GM21515 (cell line): ENCODE results near the gene ERC1.
"Not testable (repeated sequence)": the region's sequence is repeated elsewhere in the genome, so short reads cannot be mapped to it uniquely, and the experiment has no call there.

Experiments
- ATAC-seq: cut with Tn5 transposase; IDR thresholded peaks from one replicate; pipeline ENCODE4 v1.9.1; 2021; ENCODE audit not compliant: unreplicated experiment

ERC1 gene

DNA sequence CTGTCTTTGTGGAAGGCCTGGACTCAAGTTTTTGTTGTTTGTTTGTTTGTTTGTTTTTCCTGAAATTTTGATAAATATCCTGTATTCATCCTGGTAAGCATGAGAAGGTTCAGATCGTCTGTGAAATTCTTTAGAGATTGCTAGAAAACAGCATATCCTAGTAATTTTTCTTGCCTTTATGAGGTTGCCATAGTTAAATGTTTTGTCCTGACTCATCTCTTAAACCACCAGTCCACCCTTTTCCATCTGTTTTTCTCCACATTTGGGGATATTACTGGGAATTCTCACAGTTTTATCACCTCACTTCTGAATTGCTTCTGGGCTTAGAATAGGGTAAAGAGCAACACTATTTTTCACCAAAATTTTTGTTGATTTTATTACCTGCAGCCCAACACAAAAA, 355.1 kb downstream of the ERC1 start:
- ATAC-seq, result no peak

DNA sequence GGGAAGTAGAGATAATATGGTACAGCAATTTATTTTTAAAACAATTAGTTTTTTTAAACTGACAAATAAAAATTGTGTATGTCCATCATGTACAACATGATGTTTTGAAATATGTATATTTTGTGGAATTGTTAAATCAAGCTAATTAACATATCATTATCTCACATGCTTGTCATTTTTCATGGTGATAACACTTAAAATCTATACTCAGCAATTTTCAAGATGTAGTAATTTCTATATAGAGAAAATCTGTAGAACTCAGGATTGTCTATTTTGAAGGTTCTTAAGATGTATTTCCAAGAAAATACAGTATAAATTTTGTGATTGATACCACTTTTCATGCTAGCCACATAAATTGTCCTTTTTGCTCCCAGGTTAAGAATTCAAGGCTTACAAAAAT, 356.3 kb downstream of the ERC1 start:
- no peak for ATAC-seq

DNA sequence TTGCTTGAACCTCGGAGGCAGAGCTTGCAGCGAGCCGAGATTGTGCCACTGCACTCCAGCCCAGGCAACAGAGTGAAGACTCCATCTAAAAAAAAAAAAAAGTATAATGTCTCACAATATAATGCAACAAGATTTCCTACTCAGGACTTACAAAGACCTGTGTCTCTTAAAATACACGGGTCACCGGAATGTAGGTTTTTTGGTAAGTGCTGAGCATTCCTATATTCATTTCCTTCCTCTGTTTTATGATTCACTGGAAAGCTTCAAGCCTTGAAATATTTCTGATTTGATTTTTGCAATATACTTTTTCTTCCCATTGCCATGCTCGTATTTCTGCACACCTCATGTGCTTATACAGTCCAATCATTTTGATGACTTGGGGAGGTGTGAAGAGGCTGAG, 357.6 kb downstream of the ERC1 start:
- no peak for ATAC-seq

DNA sequence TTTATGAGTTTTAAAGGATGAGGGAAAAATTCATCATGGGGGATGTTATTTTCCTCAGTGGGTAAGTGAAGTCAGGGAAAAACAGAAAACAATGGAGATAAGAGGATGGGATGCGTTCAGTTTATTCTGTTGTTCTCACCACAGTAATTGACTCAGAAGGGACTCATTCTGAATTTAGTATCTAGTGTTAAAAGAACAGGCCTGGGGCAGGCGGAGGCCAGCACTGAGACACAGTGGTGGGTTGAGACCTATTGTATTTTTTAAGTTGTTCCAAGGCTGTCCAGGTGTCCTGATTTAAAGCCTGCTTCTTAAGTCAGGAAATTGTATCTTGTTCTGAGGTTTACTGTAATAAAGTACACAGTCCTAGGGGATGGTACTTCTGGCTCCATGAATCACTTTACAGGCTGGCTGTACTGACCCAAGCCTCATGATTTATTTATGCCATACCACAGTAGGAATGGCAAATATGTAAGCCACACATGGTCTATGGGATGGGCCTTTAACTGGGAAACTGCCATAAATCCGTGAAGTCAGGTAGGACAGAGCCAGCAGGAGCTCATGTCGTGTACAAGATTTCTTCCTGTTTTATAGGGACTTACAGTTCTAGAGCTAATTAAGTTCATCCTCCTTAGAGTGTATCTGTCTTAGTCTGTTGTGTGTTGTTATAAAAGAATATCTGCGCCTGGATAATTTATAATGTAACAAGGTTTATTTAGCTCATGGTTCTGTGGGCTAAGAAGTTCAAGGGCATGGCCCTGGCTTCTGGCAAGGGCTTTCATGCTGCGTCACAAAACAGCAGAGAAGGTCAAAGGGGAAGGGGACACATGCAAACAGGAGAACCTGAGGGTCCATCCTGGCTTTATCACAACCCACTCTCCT, 359.3 kb downstream of the ERC1 start:
- ATAC-seq, result no peak

DNA sequence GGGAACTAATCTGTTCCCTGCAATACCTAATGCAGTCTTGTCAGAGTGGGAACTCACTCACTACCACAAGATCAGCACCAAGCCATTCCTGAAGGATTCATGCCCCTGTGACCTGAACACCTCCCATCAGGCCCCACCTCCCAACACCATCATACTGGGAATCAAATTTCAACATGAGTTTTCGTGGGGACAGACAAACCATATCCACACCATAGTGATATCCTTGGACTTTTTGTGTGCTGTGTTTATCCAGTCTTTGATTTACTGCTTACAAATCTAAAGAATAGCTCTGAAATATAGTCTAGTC, 359.9 kb downstream of the ERC1 start:
- no peak for ATAC-seq

DNA sequence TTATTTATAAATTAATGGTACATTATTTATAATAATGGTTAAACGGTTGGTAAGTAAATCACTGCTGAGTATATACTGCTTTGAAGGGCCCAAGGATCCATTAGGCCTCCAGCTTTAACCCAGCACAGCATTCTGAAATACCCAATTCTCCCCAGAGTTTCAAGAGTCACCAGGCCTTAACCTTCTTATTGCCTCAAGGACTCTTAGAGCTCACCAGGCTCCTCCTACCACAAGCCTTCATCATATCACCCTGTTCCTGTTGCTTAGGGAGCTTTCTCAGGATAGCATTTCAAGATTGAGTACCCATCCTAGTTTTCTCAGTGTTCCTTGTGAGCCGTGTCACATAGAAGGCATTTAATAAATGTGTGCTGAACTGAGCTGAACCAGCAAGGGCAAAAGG, 360.9 kb downstream of the ERC1 start:
- no peak for ATAC-seq

DNA sequence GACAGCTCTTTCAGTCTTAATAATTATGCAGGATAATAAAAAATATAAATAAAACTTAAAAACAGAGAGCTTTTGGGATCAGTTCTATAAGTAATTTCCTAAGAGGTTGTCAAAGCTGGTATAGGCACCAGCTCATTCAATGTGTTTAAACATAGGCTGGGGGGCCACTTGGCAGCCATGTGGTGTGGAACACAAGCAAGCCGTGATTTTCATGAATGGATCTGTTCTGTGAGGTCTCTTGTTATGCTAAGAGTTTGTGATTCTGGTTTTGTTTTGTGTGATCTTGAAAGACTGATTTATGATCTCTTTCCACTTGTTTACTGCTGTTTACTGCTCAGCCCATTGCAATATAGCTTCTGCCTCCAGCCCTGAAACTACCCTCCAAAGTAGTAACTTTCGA, 362.4 kb downstream of the ERC1 start:
- ATAC-seq, result no peak

DNA sequence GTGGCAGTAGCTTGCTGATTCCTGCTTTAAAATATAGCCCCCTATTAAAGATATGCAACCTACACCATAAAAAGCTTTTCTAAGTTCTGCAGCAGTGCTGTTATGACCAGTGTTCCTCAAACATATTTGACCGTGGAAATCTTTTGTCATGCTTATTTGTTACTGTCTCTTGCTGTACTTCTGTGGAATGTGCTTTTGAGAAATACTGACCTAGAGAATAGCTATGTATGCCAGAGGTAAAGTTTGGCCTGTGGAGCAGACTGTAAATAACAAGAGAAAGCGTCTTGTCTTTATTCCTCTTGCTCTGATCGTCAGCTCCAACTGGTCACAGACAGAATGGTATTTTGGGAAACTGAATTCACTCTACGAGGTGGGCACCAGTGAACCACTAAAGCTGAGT, 364.4 kb downstream of the ERC1 start:
- ATAC-seq, result no peak

DNA sequence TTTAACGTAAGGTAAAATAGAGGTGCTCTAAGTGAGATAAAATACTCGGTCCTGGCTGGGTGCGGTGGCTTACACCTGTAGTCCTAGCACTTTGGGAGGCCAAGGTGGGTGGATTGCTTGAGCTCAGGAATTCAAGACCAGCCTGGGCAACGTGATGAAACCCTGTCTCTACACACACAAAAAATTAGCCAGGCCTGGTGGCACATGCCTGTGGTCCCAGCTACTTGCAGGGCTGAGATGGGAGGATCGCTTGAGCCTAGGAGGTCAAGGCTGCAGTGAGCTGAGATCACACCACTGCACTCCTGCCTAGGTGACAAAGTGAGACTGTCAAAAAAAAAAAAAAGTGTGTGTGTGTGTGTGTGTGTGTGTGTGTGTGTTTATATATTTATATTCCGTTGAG, 364.8 kb downstream of the ERC1 start:
- not testable (repeated sequence) for ATAC-seq

DNA sequence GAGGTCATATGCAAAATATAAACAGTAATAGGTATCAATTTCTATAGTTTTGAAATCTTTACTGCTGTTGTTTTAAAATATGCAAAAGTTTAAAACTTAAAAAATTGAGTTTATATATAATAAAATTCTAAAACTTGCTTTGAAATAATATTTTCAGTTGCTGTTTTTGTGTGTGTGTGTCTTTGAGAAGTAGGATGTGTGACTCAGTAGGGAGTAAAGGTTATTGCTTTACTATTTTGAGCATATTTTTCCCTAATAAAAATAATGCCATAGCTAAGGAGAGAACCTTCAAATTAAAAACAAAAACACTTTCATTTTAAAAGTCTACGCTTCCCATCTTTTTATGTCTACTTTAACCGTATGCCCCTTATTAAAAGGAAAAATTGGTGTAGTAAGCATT, 365.3 kb downstream of the ERC1 start:
- ATAC-seq, result no peak

DNA sequence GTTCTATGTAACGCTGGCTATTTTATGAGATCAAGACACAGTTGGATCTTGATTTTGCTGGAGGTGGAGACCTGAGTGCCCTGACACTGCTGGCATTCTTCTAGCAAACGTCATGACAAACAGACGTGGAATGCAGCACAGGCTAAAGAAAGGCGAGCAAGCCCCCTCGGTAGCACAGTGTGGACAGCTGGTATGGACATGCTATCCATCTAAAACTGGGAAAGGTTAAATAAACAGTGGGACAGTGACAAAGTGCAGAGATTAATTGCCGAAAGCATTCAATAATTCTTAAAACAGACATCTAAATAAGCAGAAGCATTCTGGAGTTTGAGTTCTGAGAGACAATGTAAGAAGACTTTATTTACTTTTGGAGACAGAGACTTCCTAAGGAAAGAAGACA, 366.1 kb downstream of the ERC1 start:
- no peak for ATAC-seq

DNA sequence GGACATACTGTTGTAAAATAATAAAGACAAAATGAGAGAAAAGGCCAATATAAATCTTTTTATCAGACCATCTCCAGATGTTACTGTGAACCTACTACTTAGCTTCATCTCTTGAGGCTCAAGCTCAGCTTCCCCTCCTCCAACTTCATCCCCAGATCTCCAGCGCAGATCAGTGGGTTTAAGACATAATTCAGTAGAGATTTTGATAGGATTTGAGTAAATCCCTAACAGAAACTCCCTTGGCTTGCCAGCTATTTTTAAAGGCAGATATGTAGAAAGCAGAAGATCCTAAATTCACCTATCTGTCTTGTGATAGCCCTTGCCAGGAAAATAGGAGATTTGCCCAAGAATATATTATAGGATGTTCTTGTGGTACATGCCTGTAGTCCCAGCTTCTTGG, 366.7 kb downstream of the ERC1 start:
- ATAC-seq, result no peak

DNA sequence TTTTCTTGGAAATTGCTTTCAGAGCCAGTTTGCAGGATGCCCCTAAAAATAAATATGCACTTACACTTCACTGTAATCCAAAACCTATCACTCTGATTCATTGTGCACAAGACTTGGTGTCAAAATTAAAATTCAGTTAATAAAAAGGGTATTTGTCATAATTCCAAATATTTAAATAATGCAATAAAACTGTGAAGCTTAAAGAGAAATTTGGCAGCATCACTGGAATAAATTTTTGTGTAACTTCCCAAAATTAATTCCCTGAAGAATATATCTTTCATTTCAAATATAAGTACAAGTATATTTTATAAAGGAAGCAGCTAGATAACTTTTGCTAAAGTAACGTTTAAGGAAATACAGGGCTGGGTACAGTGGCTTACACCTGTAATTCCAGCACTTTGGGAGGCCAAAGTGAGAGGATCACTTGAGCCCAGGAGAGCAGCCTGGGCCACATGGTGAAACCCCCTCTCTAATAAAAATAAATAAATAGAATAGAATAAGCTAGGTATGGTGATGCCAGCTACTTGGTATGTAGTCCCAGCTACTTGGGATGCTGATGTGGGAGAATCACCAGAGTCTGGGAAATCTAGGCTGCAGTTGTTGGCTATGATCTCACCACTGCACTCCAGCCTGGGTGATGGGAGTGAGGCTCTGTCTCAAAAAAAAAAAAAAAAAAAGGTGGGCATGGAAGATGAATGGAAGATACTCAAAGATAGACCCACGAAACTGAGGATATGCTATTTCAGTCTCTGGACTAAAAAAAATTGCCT, 369.6 kb downstream of the ERC1 start:
- ATAC-seq, result no peak

DNA sequence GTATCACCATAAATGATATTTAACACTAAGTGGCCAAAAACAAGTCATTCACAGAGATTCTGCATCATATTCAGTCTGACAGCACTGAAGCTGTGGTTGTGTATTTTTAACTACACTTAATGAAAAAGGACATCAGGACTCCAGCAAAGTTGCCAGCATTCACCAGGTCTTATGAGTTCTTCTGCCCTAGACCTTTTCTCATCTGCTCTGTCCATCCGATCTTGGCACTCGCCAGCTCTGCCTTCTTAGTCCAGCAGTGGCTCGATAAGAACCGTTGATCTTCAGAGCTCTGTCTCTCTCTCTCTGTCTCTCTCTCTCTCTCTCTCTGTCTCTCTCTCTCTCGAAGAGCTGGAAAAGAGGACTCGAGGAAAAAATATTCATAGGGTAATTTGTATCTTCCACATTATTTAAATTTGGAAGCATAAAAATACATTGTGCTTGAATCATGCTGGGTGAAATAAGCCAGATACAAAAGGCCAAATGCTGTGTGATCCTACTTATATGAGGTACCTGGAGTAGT, 371.2 kb downstream of the ERC1 start:
- ATAC-seq, result no peak

DNA sequence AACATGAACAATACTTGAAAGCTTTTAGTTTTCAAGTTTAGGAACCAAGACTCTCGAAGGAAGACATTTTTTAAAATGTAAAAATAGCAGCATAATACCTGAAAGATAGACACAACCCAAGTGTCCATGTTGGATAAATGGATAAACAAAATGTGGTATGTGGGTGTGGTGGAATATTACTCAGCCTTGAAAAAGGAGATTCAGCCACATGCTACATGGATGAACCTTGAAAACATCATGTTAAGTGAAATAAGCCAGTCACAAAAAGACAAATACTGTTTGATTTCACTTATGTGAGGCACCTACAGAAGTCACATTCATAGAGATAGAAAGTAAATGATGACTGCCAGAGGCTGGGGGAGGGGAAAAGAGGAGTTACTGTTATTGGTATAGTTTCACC, 374.7 kb downstream of the ERC1 start:
- ATAC-seq, result no peak

DNA sequence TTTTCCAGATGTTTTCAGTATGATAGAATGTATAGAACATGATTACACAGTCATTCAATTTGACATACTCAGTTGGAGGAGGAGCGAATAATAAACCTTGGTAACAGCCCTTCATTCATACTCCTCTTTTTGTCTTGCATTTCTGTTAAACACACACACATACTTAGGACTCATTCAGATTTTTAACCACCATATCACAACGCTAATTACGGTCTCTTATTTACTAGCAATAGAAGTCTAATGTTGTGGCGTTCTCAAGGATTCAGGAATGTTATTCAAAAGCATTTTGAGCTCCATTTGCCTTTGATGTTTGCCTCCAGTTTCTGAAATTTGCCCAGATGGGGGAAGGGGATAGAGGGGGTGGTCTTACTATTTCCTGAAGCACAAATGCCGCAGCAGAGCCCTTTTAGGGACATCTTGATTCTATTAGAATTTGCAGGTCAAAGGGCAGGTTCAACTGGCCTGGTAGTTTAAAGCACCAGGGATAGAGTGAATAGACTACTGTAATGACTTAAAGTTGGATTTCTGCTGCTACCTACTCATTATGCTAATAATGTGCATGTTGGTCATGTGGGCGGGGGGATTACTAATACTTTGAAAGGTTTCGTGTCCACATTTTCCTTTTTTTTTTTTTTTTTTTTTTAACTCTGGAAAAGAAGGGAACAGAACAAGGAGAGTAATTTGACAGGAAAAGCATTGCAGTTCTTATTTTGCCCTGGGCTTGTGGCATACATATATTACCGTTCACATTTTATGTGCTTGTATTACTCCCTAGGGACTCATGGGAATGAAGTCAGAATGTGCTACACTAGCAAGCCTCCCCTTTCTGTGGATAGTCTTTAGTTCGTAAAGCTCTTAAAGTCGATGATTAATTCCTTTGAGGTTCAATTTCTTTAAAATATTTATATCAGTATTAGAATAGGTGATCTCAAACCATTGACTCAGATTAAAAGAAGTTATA, 376.6 kb downstream of the ERC1 start:
- ATAC-seq, result no peak

DNA sequence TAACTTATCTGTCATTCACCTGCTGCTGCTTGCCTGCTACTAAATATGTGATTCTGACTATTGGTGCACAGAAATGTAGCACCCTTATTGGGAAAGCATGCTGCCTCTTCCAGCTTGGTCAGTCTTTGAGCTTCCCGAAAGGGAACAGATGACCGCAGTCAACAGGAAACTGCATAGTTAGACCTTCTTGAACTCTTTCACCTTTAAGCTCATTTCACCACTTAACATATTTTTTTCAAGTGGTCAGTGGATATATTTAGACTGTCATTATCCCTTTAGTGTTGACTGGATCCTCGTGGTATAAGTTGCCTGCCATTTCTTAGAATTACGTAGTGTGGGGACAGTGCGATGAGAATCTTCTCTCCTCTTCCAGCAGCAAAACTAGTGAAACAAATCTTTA, 378.4 kb downstream of the ERC1 start:
- ATAC-seq, result no peak

DNA sequence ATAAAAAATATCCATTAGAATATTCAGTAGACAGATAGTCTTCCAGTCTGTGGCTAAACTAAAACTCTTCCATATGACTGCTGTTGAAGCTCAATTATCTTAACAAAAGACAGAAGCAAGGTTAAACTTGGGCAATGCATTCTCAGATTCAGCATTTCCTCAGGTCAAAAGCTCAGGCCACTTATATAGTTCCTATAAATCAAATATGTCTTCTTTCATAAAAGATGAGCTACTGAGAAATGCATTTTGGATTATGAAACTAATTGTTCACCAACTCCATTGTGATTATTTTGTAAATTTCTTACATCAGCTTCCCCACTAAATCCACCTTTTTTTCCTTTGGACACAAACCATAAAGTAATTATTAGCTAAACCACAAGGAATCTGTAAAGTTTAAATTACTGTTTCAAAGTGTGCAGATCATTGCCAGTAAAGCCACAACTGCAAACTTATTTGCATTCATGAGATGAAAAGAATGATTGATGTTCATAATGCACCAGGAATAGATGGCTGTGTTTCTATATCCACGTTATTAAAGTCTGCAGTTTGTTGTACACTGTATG, 379.0 kb downstream of the ERC1 start:
- no peak for ATAC-seq

DNA sequence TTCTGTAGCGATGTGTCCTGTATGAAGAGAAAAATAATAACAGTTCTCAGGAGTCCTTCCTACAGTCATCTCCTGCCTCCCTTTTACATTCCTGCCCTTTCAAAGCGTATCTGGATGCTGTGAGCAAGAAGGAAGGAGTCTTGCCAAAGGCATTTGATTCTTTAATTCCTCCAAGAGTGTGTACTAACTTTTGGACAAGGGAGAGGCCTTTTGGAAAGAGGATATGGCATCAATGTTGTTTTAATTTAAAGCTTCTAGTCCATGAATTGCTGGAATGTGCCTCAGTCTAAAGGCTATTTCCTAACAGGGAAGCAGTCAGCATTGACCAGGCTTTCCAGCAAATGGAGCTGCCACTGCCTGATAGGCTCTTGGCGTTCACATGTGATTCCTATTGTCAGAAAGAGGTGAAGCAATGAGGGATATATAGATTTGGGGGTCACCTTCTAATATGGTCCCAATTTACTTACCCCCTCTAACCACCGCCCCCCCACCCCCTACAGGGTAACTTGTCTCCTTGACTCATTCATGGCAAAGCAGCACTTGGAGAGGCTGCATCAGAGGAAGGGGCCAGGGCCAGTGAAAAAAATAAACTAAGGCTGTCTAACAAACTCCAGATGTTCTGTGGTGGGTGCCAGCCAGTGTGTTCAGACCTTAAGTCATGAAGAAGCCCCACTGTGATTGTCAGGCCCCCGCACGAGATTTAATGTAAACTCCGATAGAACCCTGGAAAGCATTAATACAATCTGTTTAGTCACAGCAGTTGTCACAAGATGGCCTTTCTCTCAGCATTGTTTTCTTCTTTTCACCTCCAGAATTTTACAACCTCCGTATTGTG, 383.1 kb downstream of the ERC1 start:
- ATAC-seq, result no peak

DNA sequence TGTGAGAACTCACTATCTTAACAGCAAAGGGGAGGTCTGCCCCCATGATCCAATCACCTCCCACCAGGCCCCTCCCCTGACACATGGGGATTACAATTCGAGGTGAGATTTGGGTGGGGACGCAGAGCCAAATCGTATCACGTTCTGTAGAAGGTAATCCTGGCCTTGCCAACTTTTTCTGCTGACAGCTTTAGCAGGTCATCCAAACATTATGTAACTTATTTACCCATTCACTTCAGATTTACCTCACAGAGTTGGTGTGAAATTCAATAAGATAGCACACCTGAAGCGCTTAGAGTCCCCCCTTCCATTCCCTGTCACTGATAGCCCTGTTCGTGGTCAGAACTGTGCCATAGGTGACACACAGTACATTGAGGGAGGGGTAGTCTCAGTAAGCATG, 384.3 kb downstream of the ERC1 start:
- ATAC-seq, result no peak
